Measurements from ENCODE around the gene DMRTA2. TPM values are rescaled to one million over a fixed set of nuclear protein-coding genes. Genes with fewer than 3 reads are reported as not detected.
A peak's percentile ranks its signal among the peaks of the same experiment; 100 is the strongest.

DMRTA2 gene
- total and polyA plus RNA-seq, 2 experiments from 2014 or later: 0.10 TPM; not detected in 1

GRCh38 chr1:50423670-50424000 is 392 bp upstream of the DMRTA2 start:
- TF ChIP-seq EZH2phosphoT487 (IDR thresholded peaks at IDR 0.05; ENCODE audit: low read depth, severe bottlenecking, unreplicated experiment): peak; percentile 5
- TF ChIP-seq, protein P1, sequence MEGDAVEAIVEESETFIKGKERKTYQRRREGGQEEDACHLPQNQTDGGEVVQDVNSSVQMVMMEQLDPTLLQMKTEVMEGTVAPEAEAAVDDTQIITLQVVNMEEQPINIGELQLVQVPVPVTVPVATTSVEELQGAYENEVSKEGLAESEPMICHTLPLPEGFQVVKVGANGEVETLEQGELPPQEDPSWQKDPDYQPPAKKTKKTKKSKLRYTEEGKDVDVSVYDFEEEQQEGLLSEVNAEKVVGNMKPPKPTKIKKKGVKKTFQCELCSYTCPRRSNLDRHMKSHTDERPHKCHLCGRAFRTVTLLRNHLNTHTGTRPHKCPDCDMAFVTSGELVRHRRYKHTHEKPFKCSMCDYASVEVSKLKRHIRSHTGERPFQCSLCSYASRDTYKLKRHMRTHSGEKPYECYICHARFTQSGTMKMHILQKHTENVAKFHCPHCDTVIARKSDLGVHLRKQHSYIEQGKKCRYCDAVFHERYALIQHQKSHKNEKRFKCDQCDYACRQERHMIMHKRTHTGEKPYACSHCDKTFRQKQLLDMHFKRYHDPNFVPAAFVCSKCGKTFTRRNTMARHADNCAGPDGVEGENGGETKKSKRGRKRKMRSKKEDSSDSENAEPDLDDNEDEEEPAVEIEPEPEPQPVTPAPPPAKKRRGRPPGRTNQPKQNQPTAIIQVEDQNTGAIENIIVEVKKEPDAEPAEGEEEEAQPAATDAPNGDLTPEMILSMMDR (IDR thresholded peaks at IDR 0.05; ENCODE audit: poor library complexity): no peak
- no peak overlapping the region for H3K27ac ChIP-seq
- H3K27me3 ChIP-seq: peaks cover 98% of the 10 kb centered on the region
- H3K9me3 ChIP-seq (ENCODE audit: low read depth): no peaks in the 10 kb centered on the region
- H3K4me3 ChIP-seq: no peak overlapping the region
- peak overlapping the region; percentile 79 for H3K4me2 ChIP-seq
- H2AFZ ChIP-seq: peak overlapping the region; percentile 28
- no peaks in the 10 kb centered on the region for H4K20me1 ChIP-seq (ENCODE audit: insufficient read depth, poor library complexity, severe bottlenecking)
- no peaks in the 10 kb centered on the region for H3K9me2 ChIP-seq (replicated peaks; ENCODE audit: insufficient read depth)
- no peak for DNase-seq (ENCODE audit: low spot score)
- no peaks in the 10 kb centered on the region for H3K79me2 ChIP-seq
- WGBS (ENCODE audit: low lambda C conversion rate, missing lambda C conversion rate): 2% methylated on average over 23 of the region's 23 CpGs
- H3K36me3 ChIP-seq (replicated peaks; ENCODE audit: insufficient read depth, low read depth): no peaks in the 10 kb centered on the region
- peaks cover 23% of the 10 kb centered on the region for H3K4me1 ChIP-seq (ENCODE audit: insufficient read depth)

DNA sequence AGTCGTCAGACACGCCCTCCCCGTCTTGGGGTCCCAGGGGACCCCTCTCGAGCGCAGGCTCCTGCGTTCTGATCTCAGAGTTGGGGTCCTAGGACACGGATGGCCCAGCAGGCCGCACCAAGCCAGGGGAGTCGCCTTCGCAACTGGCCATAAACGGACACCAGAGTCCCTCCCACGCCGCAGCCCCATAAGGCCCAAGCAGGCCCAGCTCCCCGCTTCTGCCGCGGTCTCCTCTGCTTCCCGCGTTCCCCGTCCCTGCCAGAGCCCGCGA is 633 bp downstream of the DMRTA2 start:
- Histone ChIP-seq H3K4me2 (peak overlapping the region; percentile 79), H3K9me3 (ENCODE audit: low read depth) (no peaks in the 10 kb centered on the region), H3K4me1 (ENCODE audit: insufficient read depth) (peaks cover 30% of the 10 kb centered on the region), H3K27me3 (peaks cover 98% of the 10 kb centered on the region), H4K20me1 (ENCODE audit: insufficient read depth, poor library complexity, severe bottlenecking) (no peaks in the 10 kb centered on the region), H3K36me3 (replicated peaks; ENCODE audit: insufficient read depth, low read depth) (no peaks in the 10 kb centered on the region), H3K79me2 (no peaks in the 10 kb centered on the region), H3K27ac (no peak overlapping the region), H2AFZ (peak overlapping the region; percentile 28), H3K9me2 (replicated peaks; ENCODE audit: insufficient read depth) (no peaks in the 10 kb centered on the region), H3K4me3 (no peak overlapping the region)
- DNase-seq (ENCODE audit: low spot score): no peak
- no peak for TF ChIP-seq EZH2phosphoT487 (IDR thresholded peaks at IDR 0.05; ENCODE audit: low read depth, severe bottlenecking, unreplicated experiment)
- TF ChIP-seq, protein P1 (IDR thresholded peaks at IDR 0.05; ENCODE audit: poor library complexity): no peak
- no peak for TF ChIP-seq EZH2 (IDR thresholded peaks at IDR 0.05; ENCODE audit: borderline replicate concordance)
- WGBS (ENCODE audit: low lambda C conversion rate, missing lambda C conversion rate): 3% methylated on average over 17 of the region's 21 CpGs

- no peak for DNase-seq (ENCODE audit: low spot score)
- H3K4me3 ChIP-seq: no peak overlapping the region
- TF ChIP-seq EZH2 (IDR thresholded peaks at IDR 0.05; ENCODE audit: borderline replicate concordance) (peak; percentile 62), EZH2phosphoT487 (IDR thresholded peaks at IDR 0.05; ENCODE audit: low read depth, severe bottlenecking, unreplicated experiment) (peak; percentile 67)
- TF ChIP-seq, protein P1 (IDR thresholded peaks at IDR 0.05; ENCODE audit: poor library complexity): no peak
- peaks cover 35% of the 10 kb centered on the region for H3K4me1 ChIP-seq (ENCODE audit: insufficient read depth)
- H3K27me3 ChIP-seq: peaks cover 98% of the 10 kb centered on the region
- WGBS (ENCODE audit: low lambda C conversion rate, missing lambda C conversion rate): 17% methylated on average over 26 of the region's 27 CpGs
- H2AFZ ChIP-seq: no peak overlapping the region
- H3K27ac ChIP-seq: no peak overlapping the region
- H3K4me2 ChIP-seq: no peak overlapping the region
- H3K9me3 ChIP-seq (ENCODE audit: low read depth): no peaks in the 10 kb centered on the region
- no peaks in the 10 kb centered on the region for H3K36me3 ChIP-seq (replicated peaks; ENCODE audit: insufficient read depth, low read depth)
- no peaks in the 10 kb centered on the region for H3K9me2 ChIP-seq (replicated peaks; ENCODE audit: insufficient read depth)
- no peaks in the 10 kb centered on the region for H3K79me2 ChIP-seq
- no peaks in the 10 kb centered on the region for H4K20me1 ChIP-seq (ENCODE audit: insufficient read depth, poor library complexity, severe bottlenecking)
Observed at GRCh38 chr1:50421768-50422674, 1.2 kb downstream of the DMRTA2 start.
